Measurements from ENCODE around the gene PBOV1. TPM values are rescaled to one million over a fixed set of nuclear protein-coding genes. Genes with fewer than 3 reads are reported as not detected.

PBOV1 gene
- total and polyA plus RNA-seq, 7 donors = not detected

DNA sequence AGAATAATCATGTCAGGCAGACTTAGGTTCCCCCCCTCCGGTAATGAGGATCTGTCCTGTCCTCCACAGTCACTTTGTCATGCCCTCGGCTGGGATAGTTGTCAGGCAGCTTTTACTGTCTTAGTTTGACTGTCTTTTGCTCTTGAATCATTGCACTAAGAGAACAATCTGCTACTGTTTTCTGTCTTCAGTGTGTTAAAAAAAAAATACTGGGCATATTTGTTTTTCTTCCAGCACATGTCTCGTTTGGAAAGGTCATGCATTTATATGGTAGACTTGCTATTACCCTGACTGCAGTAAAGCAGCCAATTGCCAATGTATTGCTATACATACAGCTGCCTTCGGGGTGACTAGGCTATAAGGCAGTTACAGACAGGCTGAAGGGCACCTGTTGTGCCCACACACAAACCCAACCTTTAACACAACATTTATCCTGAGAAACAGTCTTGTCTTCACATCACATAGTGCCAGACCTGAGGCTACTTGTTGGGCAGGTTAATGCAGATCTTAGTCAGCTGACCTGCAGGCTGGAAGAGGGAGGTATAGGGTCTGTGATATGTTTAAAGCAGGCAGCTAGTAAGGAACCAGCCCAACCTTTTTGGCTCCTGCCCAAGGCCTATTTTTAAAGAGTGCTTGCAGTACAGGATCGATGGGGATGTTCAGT is 29.9 kb downstream of the PBOV1 start:
- intact Hi-C loops (cut with DNase I) = no loop called here

DNA sequence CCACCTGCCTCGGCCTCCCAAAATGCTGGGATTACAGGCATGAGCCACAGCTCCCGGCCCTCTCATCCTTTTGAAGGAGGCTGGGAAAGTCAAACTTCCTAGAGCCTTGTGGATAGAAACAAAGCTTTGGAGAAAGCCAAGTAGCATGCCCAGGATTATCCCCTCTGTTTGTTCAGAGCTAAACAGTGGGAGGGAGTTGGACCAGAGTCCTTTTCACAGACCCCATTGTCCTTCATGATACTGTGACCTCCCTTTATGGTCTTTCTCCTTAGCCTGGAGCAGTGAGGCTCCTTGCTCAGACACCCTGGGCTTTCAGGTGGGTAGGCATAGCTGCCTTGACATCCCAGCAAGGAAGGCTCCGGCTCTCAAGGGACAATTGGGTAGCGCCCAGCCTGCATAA is 31.1 kb downstream of the PBOV1 start:
- no peak overlapping the region for H3K4me3 ChIP-seq
- TF ChIP-seq, protein P1, sequence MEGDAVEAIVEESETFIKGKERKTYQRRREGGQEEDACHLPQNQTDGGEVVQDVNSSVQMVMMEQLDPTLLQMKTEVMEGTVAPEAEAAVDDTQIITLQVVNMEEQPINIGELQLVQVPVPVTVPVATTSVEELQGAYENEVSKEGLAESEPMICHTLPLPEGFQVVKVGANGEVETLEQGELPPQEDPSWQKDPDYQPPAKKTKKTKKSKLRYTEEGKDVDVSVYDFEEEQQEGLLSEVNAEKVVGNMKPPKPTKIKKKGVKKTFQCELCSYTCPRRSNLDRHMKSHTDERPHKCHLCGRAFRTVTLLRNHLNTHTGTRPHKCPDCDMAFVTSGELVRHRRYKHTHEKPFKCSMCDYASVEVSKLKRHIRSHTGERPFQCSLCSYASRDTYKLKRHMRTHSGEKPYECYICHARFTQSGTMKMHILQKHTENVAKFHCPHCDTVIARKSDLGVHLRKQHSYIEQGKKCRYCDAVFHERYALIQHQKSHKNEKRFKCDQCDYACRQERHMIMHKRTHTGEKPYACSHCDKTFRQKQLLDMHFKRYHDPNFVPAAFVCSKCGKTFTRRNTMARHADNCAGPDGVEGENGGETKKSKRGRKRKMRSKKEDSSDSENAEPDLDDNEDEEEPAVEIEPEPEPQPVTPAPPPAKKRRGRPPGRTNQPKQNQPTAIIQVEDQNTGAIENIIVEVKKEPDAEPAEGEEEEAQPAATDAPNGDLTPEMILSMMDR (IDR thresholded peaks at IDR 0.05) = no peak
- ATAC-seq (no peak), DNase-seq (no peak)
- intact Hi-C loops (cut with DNase I) = no loop called here
- H3K9me3 ChIP-seq = no peaks in the 10 kb centered on the region
- H3K4me1 ChIP-seq = no peaks in the 10 kb centered on the region
- WGBS, 3 donors = 90 to 99% (median 96%) methylated on average over 4 of the region's 4 CpGs
- no peak overlapping the region for H3K27ac ChIP-seq
- H3K27me3 ChIP-seq (ENCODE audit: insufficient read depth in 3 of 3, low read length in 2 of 3) = no peaks in the 10 kb centered on the region
- H3K36me3 ChIP-seq (ENCODE audit: insufficient read depth in 1 of 2, low read depth in 1 of 2) = no peaks in the 10 kb centered on the region

More for the DNA sequence above, 29.9 kb downstream of the PBOV1 start:
- H3K36me3 ChIP-seq (ENCODE audit: insufficient read depth in 1 of 2, low read depth in 1 of 2) = no peaks in the 10 kb centered on the region
- no peaks in the 10 kb centered on the region for H3K4me1 ChIP-seq
- ATAC-seq (no peak), DNase-seq (no peak)
- no peak overlapping the region for H3K27ac ChIP-seq
- TF ChIP-seq, protein P1 (IDR thresholded peaks at IDR 0.05) = no peak
- H3K9me3 ChIP-seq = no peaks in the 10 kb centered on the region
- WGBS, 3 donors = 21 to 41% (median 29%) methylated on average over 5 of the region's 5 CpGs
- no peak overlapping the region for H3K4me3 ChIP-seq
- H3K27me3 ChIP-seq (ENCODE audit: insufficient read depth in 3 of 3, low read length in 2 of 3) = no peaks in the 10 kb centered on the region

DNA sequence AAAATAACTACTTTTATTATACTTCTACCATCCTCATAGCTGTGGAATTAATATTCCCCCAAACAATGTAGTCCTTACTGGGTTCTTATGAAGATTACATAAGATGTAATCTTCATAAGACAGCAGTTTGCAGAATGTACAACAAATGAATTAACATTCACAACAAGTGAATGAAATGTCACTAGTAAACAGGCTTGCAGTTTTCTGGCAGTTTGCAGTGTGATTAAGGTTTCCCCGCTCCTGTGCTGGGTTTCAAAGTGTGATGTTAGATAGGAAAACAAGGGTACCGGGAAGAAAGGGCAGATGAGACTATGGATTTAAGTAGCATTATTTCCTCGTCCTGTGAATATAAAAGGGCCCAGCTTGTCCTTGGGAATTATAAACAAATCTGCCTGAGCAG is 34.1 kb downstream of the PBOV1 start:
- no peak for ATAC-seq
- WGBS, 3 donors = 84 to 91% (median 88%) methylated on average over 3 of the region's 3 CpGs
- Histone ChIP-seq H3K27me3 (ENCODE audit: insufficient read depth in 3 of 3, low read length in 2 of 3) (no peaks in the 10 kb centered on the region), H3K9me3 (no peaks in the 10 kb centered on the region), H3K36me3 (ENCODE audit: insufficient read depth in 1 of 2, low read depth in 1 of 2) (no peaks in the 10 kb centered on the region), H3K4me1 (no peaks in the 10 kb centered on the region), H3K27ac (no peak overlapping the region), H3K4me3 (no peak overlapping the region)
- DNase-seq = no peak
- TF ChIP-seq, protein P1 (IDR thresholded peaks at IDR 0.05) = no peak
- intact Hi-C loops (cut with DNase I) = no loop called here

DNA sequence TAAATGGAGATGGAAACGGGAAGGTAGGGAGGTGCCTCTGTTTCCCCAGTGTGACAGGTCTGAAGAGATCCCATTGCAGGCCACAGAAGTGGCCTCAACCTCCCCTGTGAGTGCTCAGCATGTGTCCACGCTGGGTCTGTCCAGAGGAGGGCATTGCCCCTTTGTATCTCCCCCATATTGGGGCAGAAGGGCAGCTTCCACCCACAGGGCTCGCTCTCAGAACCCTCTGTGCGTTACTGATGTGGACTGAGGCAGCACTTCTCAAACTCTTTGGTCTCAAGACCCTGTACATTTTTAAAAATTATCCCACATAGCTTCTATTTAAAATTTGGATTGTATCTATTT is 34.5 kb downstream of the PBOV1 start:
- H3K27me3 ChIP-seq (ENCODE audit: insufficient read depth in 3 of 3, low read length in 2 of 3) = no peaks in the 10 kb centered on the region
- TF ChIP-seq, protein P1 (IDR thresholded peaks at IDR 0.05) = no peak
- H3K27ac ChIP-seq = no peak overlapping the region
- H3K9me3 ChIP-seq = no peaks in the 10 kb centered on the region
- ATAC-seq = no peak
- H3K4me3 ChIP-seq = no peak overlapping the region
- H3K36me3 ChIP-seq (ENCODE audit: insufficient read depth in 1 of 2, low read depth in 1 of 2) = no peaks in the 10 kb centered on the region
- no peak for DNase-seq
- no peaks in the 10 kb centered on the region for H3K4me1 ChIP-seq
- 75 to 87% (median 83%) methylated on average over 4 of the region's 4 CpGs for WGBS, 3 donors
- intact Hi-C loops (cut with DNase I) = no loop called here
